ENCODE results near the gene DLX5.

DLX5 gene

GRCh38 chr7:96998744-96999143, 25.9 kb downstream of the DLX5 start:
- in situ Hi-C loops (cut with MboI; ENCODE audit: low sequenced_read_pairs, unreplicated experiment): no loop called here
- no peak for DNase-seq (ENCODE audit: low spot score)

DNA sequence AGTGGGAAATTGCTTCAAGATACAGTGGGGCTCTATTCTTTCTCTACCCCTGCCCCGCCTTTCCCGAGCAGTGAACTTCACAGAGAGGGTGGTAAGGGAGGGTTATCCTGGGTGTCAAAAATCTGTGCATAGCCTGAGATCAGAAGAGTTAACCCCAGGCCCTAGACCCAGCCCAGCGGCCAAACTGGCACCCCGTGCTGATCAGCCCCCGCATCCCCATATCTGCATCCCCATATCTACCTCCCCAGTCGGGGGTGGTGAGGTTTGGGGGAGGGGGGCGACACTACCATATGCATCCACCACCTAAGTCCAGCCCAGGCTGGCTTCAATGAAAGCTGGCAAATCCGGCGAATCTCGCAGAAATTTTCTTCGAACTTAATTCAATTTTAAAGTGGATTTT, 26.3 kb downstream of the DLX5 start:
- no peak for TF ChIP-seq CTCF (IDR thresholded peaks at IDR 0.05; ENCODE audit: borderline replicate concordance, control extremely low read depth, extremely low read depth, insufficient read depth, missing control alignments)
- DNase-seq (ENCODE audit: low spot score): no peak
- in situ Hi-C loops (cut with MboI; ENCODE audit: low sequenced_read_pairs, unreplicated experiment): no loop called here

More at GRCh38 chr7:96998744-96999143, 25.9 kb downstream of the DLX5 start:
- no peak for TF ChIP-seq CTCF (IDR thresholded peaks at IDR 0.05; ENCODE audit: borderline replicate concordance, control extremely low read depth, extremely low read depth, insufficient read depth, missing control alignments)

DNA sequence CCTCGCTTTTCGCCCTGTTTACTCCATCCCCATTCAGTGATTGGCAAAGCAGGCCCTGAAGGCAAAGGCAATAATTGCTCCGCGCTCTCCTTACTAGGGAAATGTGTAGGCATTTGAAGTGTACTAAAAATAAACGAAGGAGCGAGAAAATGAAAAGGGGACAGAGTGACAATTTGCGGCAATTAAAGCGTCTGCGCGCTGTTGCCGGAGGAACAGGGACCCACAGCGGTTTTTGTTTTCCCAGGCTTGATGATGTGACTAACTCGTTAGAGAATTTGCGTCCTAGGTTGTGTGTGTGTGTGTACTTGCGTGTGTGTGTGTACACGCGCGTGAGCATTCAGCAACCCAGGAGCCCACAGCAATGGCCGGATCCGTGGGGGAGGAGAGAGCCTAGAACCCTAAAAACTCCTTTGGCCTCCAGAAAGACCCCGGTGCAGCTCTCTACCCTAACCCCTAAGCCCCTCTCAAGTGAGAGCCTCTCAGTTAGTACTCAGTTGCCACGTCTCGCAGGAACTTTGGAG, 27.1 kb downstream of the DLX5 start:
- TF ChIP-seq CTCF (IDR thresholded peaks at IDR 0.05; ENCODE audit: borderline replicate concordance, control extremely low read depth, extremely low read depth, insufficient read depth, missing control alignments): no peak
- in situ Hi-C loops (cut with MboI; ENCODE audit: low sequenced_read_pairs, unreplicated experiment): no loop called here
- no peak for DNase-seq (ENCODE audit: low spot score)

DNA sequence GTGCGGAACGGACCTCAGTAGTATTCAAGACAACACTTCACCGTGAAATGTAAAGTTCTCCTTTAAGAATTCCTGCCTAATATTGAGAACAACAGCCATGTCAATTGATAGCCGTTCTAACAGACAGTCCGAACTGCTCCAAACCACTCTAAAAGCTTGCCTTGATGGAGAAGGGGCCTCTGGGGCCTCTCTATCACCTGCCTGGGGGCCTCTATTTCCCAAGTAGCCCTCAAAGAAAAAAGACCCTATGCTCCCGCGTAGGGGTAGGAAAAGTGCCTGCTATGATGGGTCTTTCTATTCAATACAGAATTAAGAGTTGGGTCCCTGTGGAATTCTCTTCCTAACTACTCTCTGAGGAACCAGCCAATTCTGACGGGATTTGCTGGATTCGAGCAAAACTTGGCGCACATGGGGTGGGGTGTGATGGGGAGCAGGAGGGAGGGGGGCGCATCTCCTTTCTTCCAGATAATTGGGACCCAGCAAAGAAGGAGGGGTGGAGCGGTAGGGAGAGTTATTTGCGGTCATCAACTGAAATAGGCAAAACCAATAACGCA, 27.6 kb downstream of the DLX5 start:
- DNase-seq (ENCODE audit: low spot score): no peak
- in situ Hi-C loops (cut with MboI; ENCODE audit: low sequenced_read_pairs, unreplicated experiment): no loop called here

DNA sequence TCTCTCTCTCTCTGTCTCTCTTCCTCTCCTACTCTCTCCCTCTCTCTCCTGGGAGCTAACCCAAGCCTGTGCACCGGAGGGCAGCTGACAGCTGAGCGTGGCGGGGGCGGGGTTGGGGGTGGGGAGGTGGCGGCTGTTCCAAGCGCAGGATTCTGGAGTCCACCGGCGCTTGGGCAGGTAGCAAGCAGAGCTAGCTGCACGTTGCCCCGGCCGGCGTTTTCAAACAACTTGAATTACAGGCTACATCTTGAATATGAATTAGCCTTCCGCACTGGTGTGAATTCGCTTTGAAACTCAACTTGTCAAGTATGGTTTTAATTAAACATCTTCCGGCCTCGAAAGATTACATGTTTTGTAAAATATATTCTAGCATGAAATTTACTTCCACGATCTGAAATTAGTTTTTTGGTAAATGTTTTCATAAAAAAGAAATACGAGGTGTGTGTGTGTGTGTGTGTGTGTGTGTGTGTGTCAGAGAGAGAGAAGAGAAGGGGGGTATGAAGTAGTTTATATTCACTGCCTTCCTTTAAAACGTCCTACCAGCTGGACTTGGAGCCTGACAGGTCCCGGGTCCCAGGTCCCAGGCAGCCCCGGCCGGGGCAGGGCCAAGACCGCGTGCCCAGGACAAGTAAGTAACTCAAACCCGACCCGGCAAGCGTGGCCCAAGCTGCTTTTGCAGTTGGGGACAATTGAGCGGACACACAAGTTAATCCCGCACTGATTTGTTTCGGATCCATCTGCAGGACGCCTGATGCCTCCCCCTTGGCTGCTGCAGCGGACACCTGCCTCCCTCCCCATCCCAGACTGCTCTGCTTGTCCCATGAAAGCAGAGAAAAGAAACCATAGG, 28.3 kb downstream of the DLX5 start:
- DNase-seq (ENCODE audit: low spot score): no peak
- no peak for TF ChIP-seq CTCF (IDR thresholded peaks at IDR 0.05; ENCODE audit: borderline replicate concordance, control extremely low read depth, extremely low read depth, insufficient read depth, missing control alignments)
- in situ Hi-C loops (cut with MboI; ENCODE audit: low sequenced_read_pairs, unreplicated experiment): no loop called here

More for the DNA sequence above, 27.6 kb downstream of the DLX5 start:
- no peak for TF ChIP-seq CTCF (IDR thresholded peaks at IDR 0.05; ENCODE audit: borderline replicate concordance, control extremely low read depth, extremely low read depth, insufficient read depth, missing control alignments)

- in situ Hi-C loops (cut with MboI; ENCODE audit: low sequenced_read_pairs, unreplicated experiment): no loop called here
- TF ChIP-seq CTCF (IDR thresholded peaks at IDR 0.05; ENCODE audit: borderline replicate concordance, control extremely low read depth, extremely low read depth, insufficient read depth, missing control alignments): no peak
- DNase-seq (ENCODE audit: low spot score): no peak
Observed at GRCh38 chr7:96995406-96996110, 29.1 kb downstream of the DLX5 start.
